GM19463 (cell line): Measurements from ENCODE around the gene REC8.

Experiments
- ATAC-seq: cut with Tn5 transposase; IDR thresholded peaks from one replicate; pipeline ENCODE4 v1.9.1; 2021; ENCODE audit warnings: mild to moderate bottlenecking, moderate library complexity; ENCODE audit not compliant: unreplicated experiment

The REC8 gene

GRCh38 chr14:24159777-24160498 lies 11.9 kb upstream of the REC8 start:
- ATAC-seq, result no peak

DNA sequence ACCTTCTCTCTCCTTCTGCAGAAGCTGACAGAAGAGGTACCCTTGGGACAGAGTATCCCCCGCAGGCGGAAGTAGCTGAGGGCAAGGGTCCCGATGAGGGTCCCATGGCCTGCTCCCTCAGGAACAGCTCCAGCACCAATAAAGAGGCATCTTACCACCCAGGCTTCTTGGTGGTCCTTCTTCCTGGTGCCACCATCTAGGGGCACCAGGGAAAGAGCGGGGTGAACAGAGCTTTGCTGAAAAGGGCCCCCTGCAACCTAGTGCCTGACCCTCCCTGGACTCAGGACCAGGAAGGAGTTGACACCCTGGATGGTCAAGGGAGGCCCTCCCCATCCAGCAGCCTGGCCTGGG lies 11.4 kb upstream of the REC8 start:
- ATAC-seq, result no peak

DNA sequence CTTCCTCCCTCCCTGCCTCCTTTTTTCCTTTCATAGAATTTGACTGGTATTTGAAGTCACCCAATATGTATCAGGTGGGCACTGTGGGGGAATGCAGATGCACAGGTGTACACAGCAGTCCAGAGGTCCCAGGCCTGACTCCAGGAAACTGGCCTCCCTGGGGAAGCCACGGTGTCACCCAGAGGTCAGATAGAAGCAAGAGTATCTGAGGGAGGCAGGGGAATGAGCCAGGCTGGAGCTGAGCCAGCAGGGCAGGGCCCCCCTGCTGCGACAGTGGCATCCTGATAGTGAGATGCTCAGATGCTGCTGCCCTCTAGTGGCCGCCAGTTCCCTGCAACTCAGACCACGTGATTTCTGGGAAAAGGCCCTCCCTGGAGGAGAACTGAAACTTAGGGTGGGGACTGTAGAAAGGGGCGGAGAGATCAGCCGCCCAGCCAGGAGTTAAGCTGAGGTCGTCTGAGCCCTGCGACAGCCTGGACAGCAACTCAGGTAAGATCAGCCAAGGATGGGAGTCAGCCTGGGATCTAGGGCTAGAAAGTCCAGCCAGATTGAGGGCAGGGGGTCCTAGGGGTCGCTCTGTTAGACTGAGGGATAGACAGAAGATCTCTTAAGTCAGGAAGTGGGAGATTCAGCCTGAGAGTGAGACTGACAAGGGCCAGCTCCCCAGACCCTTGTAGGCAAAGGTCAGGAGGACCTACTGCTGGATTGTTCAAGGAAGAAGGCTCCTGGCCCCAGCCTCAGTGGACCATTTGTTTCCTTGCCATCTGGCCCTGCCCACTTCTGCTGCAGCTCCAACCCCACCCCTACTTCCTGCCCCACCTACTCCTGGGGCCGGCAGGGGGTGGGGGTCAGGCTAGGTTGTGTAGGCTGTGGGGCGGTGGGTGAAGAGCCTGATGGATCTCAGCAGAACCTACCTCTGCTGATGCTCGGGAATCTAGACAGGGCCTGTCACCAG lies 10.8 kb upstream of the REC8 start, which contains the start of gene IRF9:
IRF9 (plus strand) TSS at position 416 of the 955 bp plus-strand sequence. CDS start 880 bp downstream, outside the sequence.
- peak; percentile 82 for ATAC-seq

DNA sequence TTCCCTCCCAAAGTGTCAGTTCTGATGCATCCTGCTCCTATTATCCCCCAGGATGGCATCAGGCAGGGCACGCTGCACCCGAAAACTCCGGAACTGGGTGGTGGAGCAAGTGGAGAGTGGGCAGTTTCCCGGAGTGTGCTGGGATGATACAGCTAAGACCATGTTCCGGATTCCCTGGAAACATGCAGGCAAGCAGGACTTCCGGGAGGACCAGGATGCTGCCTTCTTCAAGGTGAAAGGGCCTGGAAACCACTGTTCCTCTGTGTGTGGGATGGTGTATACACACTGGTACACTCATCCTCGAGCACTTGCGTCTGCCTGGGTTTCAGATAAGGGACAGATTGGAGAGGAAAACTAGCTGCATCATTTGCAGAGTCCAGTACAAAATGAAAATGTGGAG lies 9.8 kb upstream of the REC8 start:
- no peak for ATAC-seq

GRCh38 chr14:24164518-24164991 lies 7.3 kb upstream of the REC8 start:
- ATAC-seq, result no peak

- ATAC-seq, result no peak
Measured at GRCh38 chr14:24165785-24166184, 6.1 kb upstream of the REC8 start.

- ATAC-seq, result no peak
Measured at GRCh38 chr14:24167469-24168114, 4.3 kb upstream of the REC8 start.

DNA sequence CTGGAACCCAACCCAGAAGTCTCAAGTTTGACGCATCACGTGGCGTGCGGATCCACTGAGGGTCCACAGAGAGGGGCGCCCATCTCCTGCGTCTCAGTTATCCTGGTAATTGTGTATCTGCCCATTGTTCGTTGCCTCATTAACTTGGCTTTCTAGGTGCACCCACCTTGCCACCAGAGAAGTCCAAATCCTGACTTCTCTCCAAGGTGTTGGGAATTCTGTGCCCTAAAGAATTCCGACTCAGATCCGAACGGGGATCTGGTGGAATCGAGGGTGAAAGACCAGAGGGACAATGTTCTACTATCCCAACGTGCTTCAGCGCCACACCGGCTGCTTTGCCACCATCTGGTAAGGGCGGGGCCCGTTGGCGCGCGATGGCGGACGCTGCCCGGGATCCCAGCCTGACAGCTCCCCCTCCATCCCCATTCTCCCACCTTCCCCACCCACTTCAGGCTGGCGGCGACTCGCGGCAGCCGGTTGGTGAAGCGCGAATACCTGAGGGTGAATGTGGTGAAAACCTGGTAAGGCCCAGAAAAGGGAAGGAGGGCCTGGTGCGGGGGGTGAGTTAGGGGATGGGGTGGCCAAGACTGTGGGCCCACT lies 481 bp downstream of the REC8 start:
- ATAC-seq, result no peak

DNA sequence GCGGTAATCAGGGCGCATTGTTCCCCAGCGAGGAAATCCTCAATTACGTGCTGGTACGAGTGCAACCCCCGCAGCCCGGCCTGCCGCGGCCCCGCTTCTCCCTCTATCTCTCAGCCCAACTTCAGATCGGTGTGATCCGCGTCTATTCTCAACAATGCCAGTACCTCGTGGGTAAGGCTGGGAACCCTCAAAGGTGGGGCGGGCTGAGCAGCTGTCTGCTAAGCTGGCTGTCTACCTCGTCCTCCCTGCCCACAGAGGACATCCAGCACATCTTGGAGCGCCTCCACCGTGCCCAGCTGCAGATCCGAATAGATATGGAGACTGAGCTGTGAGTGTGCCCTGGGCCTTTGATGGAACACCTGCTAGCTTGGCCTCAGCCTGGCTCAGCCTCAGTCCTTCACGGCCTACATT lies 996 bp downstream of the REC8 start:
- no peak for ATAC-seq

- no peak for ATAC-seq
Measured at GRCh38 chr14:24176599-24176998, 4.7 kb downstream of the REC8 start.

GRCh38 chr14:24177041-24177825 lies 5.4 kb downstream of the REC8 start:
- no peak for ATAC-seq

DNA sequence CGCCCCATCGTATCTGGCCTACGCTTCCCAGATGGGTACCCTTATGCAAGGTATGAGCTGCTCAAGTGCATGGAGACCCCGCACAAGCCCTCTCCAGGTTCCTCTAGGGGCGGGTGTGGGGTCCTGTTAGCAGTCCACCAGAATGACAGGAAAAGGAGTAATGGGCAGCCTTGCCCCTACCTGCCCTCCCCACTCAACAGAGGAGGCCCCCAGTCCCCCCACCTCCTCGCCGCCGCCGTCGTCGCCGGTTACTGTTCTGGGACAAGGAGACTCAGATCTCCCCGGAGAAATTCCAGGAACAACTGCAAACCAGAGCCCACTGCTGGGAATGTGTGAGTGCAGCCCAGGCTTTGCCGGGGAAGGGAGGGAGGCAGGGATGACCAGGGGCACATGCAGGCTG lies 6.0 kb downstream of the REC8 start:
- no peak for ATAC-seq

GRCh38 chr14:24178399-24179178 lies 6.7 kb downstream of the REC8 start:
- ATAC-seq, result no peak

DNA sequence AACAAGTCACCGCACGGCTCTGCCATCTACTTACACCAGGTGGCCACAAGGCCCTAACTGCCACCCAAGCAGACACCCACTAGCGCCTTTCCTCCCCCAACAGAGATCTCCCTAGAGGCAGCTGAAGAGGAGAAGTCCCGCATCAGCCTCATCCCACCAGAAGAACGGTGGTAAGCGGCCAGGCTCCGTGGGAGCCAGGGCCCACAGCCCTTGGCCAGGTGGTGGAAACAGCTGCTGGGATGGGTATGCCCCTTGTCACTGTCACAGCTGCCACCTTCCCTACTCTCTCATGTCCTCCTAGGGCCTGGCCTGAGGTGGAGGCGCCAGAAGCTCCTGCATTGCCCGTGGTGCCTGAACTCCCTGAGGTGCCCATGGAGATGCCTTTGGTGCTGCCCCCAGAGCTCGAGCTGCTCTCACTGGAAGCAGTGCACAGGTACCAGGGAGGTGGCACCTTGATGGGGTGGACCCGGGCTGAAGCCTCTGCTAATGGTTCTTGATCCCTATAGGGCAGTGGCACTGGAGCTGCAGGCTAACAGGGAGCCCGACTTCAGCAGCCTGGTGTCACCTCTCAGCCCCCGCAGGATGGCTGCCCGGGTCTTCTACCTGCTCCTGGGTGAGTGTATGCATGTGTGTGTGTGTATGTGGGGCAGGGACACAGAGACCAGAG lies 7.5 kb downstream of the REC8 start:
- no peak for ATAC-seq

DNA sequence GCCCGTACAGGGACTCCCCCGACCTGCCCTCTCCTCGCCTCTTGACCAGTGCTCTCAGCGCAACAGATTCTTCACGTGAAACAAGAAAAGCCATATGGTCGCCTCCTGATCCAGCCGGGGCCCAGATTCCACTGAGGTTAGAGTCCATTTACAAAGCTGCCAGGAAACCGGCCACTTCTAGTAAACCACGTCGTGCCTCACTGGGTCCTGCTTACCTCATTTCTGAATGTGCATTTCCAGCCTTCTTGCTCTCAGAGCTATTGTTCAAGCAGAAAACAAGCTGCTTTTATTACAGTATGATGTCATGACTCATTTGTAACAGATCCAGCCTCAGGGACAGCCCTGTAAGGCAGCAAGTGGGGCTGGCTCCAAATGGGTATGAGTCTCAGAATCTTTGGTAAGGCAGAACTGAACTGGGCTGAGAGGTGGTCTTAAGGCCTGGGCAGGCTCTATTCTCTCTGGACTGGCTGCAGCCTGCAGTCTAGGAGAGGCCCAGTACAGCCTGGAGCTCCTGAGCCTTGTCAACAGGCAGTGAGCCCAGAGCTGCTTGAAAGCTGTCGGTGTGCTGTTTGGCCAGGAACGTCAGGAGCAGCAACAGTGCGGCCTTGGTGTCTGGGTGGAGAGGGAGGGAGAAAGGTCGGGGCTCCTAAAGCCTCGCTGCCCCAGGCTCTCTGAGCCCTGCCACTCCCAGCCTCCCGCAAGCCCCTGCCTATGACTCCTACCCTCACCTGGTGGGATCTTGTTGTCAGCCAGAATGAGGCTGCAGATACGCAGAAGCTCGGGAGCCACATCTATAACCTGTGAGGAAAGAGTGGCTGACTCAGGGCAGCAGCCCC lies 8.3 kb downstream of the REC8 start:
- no peak for ATAC-seq

GRCh38 chr14:24181371-24182077 lies 9.6 kb downstream of the REC8 start:
- no peak for ATAC-seq

- no peak for ATAC-seq
Measured at GRCh38 chr14:24182110-24182882, 10.4 kb downstream of the REC8 start.
